WERI-Rb-1 (cell line): Measurements from ENCODE around the gene CDKL2.
"Not testable (repeated sequence)": the region's sequence is repeated elsewhere in the genome, so short reads cannot be mapped to it uniquely, and the experiment has no call there.

Experiments
- DNase-seq: peaks from one replicate; pipeline ENCODE4 v3.0.0-alpha.2; 2020
- H3K27ac ChIP-seq: fragments of 250-450 bp; sonication (Bioruptor Pico); 2 replicates; pipeline ENCODE4 v1.5.1; 2020; ENCODE audit warnings: mild to moderate bottlenecking, moderate library complexity
- H3K27me3 ChIP-seq: fragments of 250-450 bp; sonication (Bioruptor Pico); 2 replicates; pipeline ENCODE4 v1.5.1; 2021; ENCODE audit warnings: mild to moderate bottlenecking, low read depth, moderate library complexity; ENCODE audit not compliant: insufficient read depth, severe bottlenecking
- H3K36me3 ChIP-seq: fragments of 250-450 bp; sonication (Bioruptor Pico); 2 replicates; pipeline ENCODE4 v1.5.1; 2020; ENCODE audit warnings: mild to moderate bottlenecking, moderate library complexity
- H3K4me3 ChIP-seq: 2 replicates; pipeline ENCODE4 v1.5.1; 2011; ENCODE audit warnings: low read depth, mild to moderate bottlenecking, control low read depth, low read length
- H3K9me3 ChIP-seq: fragments of 250-450 bp; sonication (Bioruptor Pico); 2 replicates; pipeline ENCODE4 v1.5.1; 2021; ENCODE audit warnings: mild to moderate bottlenecking, moderate library complexity; ENCODE audit not compliant: severe bottlenecking
- TF ChIP-seq, protein P1 (sequence below): IDR thresholded peaks from 2 replicates; pipeline ENCODE4 v1.5.1; 2011; ENCODE audit warnings: low read depth, mild to moderate bottlenecking, control low read depth, inconsistent platforms, low read length

The CDKL2 gene

DNA sequence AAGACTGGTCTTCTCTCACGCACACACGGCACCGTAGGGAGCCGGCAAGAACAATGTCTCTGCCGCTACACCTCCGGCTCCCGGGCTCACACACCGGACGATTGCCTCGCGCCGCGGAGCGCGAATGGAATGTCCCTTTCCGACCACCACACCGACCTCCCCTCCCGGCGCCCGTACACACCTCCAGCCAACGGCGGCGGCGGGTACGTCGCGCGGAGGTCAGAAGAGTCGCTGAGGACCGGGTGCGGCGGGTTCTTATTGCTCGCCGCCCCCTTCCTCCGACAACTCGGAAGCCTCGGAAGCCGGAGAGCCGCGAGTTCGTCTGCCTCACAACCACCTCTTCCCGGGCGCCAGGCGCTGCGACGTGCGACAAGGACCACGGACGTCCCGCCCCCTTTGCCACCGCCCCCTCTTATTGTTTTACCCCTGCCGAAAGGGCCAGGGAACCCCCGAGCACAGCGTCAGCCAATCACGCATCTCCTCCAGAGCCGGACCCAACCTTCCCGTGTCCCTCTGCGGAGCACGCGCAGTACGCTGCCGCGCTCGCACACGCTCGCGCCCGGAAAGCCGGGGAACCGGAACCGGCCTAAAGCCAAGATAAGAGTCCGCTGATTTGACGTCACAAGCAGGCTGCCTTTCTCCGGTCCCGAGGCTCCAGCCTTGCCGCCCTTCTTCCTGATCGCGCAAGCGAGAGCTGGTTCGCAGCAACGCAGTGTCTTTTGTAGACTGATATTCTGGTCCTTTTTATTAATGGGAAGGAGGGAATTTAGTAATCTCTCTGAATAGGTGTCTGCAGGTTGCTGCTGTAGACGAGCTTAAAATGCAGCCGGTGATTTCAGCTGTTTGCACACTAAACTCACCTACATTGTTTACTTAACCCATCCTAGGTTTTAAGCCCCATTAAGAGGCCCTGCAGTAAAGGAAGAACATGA, 43.0 kb upstream of the CDKL2 start, which contains the start of gene G3BP2:
TSS of gene G3BP2 (minus strand) at position 385 of the 932 bp plus-strand sequence. CDS start 11,386 bp downstream, outside the sequence.
- H3K36me3 ChIP-seq, result peaks cover 26% of the 10 kb centered on the region
- H3K27me3 ChIP-seq, result no peaks in the 10 kb centered on the region
- no peaks in the 10 kb centered on the region for H3K9me3 ChIP-seq
- H3K27ac ChIP-seq, result peak within 1 kb of the TSS; percentile 93
- peak within 1 kb of the TSS; percentile 92 for H3K4me3 ChIP-seq
- peak; percentile 99 for DNase-seq
- TF ChIP-seq, protein P1, sequence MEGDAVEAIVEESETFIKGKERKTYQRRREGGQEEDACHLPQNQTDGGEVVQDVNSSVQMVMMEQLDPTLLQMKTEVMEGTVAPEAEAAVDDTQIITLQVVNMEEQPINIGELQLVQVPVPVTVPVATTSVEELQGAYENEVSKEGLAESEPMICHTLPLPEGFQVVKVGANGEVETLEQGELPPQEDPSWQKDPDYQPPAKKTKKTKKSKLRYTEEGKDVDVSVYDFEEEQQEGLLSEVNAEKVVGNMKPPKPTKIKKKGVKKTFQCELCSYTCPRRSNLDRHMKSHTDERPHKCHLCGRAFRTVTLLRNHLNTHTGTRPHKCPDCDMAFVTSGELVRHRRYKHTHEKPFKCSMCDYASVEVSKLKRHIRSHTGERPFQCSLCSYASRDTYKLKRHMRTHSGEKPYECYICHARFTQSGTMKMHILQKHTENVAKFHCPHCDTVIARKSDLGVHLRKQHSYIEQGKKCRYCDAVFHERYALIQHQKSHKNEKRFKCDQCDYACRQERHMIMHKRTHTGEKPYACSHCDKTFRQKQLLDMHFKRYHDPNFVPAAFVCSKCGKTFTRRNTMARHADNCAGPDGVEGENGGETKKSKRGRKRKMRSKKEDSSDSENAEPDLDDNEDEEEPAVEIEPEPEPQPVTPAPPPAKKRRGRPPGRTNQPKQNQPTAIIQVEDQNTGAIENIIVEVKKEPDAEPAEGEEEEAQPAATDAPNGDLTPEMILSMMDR, result no peak

DNA sequence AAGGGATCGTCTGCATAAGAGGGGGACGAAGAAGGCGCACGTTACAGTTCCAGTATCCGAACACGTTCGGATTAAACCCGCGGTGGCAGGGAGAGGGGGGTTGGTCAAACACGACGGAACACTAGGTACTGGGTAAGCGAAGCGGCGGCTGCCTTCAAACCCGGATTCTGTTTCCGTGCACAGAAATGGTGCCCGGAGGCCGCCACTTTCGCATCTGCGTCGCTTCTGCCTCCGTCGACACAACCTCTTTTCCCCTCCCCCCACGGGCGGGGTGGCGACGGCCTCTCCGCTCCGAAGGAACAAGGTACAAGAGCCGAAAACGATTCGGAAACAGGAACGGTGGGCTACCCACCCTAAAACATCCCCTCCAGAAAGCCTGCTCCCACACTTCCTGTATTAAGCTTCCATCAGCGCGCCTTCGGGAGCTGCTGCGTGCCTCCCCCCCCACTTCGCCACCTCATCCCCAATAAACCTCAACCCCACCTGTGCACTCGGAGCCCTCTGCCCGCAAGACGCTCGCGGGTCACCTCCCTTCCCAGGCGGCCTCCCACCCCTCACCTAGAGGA, 42.2 kb upstream of the CDKL2 start:
- TF ChIP-seq, protein P1, result no peak
- no peaks in the 10 kb centered on the region for H3K9me3 ChIP-seq
- H3K27ac ChIP-seq, result peak overlapping the region; percentile 93
- H3K27me3 ChIP-seq, result no peaks in the 10 kb centered on the region
- peak overlapping the region; percentile 92 for H3K4me3 ChIP-seq
- peak; percentile 61 for DNase-seq
- H3K36me3 ChIP-seq, result peaks cover 26% of the 10 kb centered on the region

DNA sequence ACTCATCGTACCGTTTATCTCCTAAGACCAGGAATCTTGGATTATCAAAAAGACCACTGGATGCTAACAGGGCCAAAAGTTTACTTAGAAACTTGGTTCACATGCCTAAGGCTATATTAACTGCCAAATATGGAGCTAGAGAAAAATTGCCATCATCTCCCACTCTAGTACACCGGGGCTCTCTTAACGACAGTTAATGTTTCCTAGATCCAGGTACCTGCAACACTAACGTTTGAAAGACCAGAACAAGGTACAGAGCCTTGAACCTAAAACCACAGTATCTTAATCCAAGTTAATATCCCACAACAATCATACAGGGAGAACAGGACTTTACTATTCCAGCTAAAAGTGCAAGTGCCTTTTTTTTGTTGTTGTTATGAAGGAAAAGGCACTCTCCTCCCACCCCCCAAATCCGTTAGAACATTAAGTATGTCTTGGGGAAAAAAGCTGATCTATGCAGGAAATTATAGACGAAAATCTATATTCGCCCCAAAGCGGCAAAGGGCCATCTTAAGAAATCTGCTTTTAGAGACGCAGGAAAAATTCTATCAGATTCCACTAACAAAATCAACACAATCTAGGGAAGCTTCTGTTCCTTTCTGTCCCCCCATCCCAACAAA, 41.6 kb upstream of the CDKL2 start:
- TF ChIP-seq, protein P1, result no peak
- H3K27me3 ChIP-seq, result no peaks in the 10 kb centered on the region
- H3K36me3 ChIP-seq, result peaks cover 26% of the 10 kb centered on the region
- no peak for DNase-seq
- no peaks in the 10 kb centered on the region for H3K9me3 ChIP-seq
- H3K4me3 ChIP-seq, result peak overlapping the region; percentile 92
- peak overlapping the region; percentile 93 for H3K27ac ChIP-seq

DNA sequence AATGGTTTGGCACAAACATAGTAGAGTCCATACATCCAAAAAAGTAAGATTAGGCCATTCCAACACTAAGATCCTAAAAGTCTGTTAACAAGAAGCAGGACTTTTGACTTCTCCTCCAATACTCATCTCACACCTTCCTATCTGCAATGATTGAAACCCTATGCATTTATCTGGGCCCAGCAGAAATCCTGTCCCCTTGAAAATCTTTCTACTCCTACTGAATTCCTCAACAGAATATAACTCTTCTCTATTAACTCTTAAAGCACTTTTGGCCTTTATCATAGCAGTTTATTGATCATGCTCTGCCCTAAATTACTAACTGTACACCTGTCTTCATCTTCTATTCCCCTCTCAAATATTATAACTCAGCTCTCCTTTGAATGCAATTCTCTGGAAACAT, 38.3 kb upstream of the CDKL2 start:
- TF ChIP-seq, protein P1, result no peak
- peaks cover 30% of the 10 kb centered on the region for H3K36me3 ChIP-seq
- H3K4me3 ChIP-seq, result no peak overlapping the region
- no peaks in the 10 kb centered on the region for H3K27me3 ChIP-seq
- no peak overlapping the region for H3K27ac ChIP-seq
- DNase-seq, result no peak
- H3K9me3 ChIP-seq, result no peaks in the 10 kb centered on the region

DNA sequence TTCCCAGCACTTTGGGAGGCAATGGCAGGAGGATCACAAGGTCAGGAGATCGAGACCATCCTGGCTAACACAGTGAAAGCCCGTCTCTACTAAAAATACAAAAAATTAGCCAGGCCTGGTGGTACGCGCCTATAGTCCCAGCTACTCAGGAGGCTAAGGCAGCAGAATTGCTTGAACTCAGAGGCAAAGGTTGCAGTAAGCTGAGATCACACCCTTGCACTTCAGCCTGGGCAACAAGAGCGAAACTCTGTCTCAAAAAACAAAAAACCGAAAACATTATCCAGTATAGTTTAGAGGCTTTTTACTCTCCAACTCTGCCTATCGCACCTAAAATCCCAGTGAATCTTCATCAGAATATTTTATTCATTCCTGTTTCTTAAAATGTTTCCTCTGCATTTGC, 37.3 kb upstream of the CDKL2 start:
- H3K9me3 ChIP-seq, H3K27me3 ChIP-seq, H3K4me3 ChIP-seq, H3K27ac ChIP-seq, DNase-seq: not testable (repeated sequence)
- peaks cover 33% of the 10 kb centered on the region for H3K36me3 ChIP-seq

DNA sequence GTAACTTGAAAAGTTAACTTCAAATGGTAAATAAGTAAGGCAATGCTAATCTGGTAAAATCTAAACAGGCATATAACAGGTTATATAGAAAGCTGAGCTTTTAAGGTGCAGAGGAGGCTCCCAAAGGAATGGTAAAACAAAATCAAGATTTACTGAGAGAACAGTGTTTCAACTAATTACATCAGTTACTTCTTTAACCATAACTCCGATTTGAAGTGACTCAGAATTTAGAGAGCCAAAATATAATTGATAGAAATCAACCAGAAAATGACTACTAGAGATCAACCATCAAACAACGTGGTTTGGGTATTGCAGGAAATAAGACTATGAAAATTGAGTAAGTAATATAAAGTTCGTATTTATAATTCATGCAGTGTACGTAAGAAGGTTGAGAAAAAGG, 36.0 kb upstream of the CDKL2 start:
- Histone ChIP-seq H3K27ac (no peak overlapping the region), H3K9me3 (no peaks in the 10 kb centered on the region), H3K4me3 (no peak overlapping the region), H3K27me3 (no peaks in the 10 kb centered on the region), H3K36me3 (peaks cover 41% of the 10 kb centered on the region)
- no peak for DNase-seq
- TF ChIP-seq, protein P1, result no peak

DNA sequence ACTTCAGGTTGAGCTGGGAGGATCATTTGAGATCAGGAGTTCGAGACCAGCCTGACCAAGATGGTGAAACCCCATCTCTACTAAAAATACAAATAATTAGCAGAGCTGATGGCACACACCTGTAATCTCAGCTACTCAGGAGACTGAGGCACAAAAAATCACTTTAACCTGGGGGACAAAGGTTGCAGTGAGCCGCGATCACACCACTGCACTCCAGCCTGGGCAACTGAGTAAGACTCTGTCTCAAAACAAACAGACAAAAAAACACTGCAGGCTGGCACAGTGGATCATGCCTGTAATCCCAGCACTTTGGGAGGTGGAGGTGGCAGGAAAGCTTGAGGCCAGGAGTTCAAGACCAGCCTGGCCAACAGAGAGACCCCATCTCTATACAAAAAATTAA, 34.3 kb upstream of the CDKL2 start:
- H3K36me3 ChIP-seq, result peaks cover 44% of the 10 kb centered on the region
- DNase-seq, H3K4me3 ChIP-seq, H3K27ac ChIP-seq, H3K9me3 ChIP-seq, H3K27me3 ChIP-seq: not testable (repeated sequence)
